ENCODE data around the gene HMGCLL1.

Gene HMGCLL1

GRCh38 chr6:55524441-55524840 is 54.6 kb downstream of the HMGCLL1 start:
- POLR2A ChIA-PET = no interaction called here
- TF ChIP-seq, protein P1, sequence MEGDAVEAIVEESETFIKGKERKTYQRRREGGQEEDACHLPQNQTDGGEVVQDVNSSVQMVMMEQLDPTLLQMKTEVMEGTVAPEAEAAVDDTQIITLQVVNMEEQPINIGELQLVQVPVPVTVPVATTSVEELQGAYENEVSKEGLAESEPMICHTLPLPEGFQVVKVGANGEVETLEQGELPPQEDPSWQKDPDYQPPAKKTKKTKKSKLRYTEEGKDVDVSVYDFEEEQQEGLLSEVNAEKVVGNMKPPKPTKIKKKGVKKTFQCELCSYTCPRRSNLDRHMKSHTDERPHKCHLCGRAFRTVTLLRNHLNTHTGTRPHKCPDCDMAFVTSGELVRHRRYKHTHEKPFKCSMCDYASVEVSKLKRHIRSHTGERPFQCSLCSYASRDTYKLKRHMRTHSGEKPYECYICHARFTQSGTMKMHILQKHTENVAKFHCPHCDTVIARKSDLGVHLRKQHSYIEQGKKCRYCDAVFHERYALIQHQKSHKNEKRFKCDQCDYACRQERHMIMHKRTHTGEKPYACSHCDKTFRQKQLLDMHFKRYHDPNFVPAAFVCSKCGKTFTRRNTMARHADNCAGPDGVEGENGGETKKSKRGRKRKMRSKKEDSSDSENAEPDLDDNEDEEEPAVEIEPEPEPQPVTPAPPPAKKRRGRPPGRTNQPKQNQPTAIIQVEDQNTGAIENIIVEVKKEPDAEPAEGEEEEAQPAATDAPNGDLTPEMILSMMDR (IDR thresholded peaks at IDR 0.05; ENCODE audit: insufficient read depth, low read length, missing control alignments) = no peak
- CTCF ChIA-PET = no interaction called here
- no peak for DNase-seq (ENCODE audit: low read depth, low spot score)
- no peak overlapping the region for H3K4me3 ChIP-seq (ENCODE audit: low read depth, low read length)

DNA sequence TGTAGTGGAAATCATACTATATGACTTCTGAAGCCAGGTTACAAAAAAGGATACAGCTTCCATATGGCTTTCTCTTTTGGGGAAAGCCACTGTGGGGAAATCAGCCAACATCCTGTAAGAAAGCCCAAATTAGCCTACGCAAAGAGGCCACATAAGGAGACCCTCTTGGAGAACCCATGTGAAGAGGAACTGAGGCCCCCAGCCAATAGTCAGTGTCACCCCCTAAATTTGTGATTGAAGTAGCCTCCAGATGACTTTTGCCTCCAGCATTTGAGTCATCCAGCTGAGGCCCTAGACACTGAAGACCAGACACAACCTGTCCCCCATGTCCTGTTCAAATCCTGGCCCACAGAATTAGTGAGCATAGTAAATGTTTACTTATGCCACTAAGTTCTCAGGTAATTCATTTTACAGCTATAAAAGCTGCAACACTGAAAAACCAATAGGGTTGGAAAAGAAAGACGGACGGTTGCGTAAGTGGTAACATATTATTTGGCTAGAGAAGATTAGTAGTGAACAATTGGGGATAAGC is 60.4 kb downstream of the HMGCLL1 start:
- CTCF ChIA-PET = interaction anchor here (1.0 kb wide), 1 partner anchor 43 kb away, joined by 3 read pairs; no protein-coding TSS in a partner anchor

DNA sequence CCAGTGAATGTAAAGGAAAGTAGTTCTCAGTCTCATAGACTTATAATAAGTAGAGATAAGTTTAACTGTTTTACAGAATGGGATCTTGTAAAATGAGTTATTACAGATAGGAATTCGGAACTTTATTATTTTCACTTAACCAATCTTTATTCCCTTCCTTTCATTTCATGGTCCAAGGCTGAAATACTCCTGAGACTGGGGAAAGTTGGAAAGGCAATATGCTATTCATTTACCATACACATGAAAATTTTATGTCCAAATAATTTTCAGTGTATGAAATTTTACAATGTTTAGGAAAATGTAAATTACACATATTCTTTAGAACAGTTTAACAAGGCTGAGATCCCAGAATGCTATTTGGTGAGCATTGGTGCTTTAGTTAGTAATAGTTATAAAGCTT is 62.3 kb downstream of the HMGCLL1 start:
- DNase-seq (ENCODE audit: low read depth, low spot score) = no peak
- H3K4me3 ChIP-seq (ENCODE audit: low read depth, low read length) = no peak overlapping the region
- TF ChIP-seq, protein P1 (IDR thresholded peaks at IDR 0.05; ENCODE audit: insufficient read depth, low read length, missing control alignments) = no peak
- POLR2A ChIA-PET = no interaction called here
- CTCF ChIA-PET = no interaction called here

More for the DNA sequence above, 60.4 kb downstream of the HMGCLL1 start:
- no peak for DNase-seq (ENCODE audit: low read depth, low spot score)
- POLR2A ChIA-PET = no interaction called here
- no peak overlapping the region for H3K4me3 ChIP-seq (ENCODE audit: low read depth, low read length)
- TF ChIP-seq, protein P1 (IDR thresholded peaks at IDR 0.05; ENCODE audit: insufficient read depth, low read length, missing control alignments) = no peak

GRCh38 chr6:55512904-55513303 is 66.1 kb downstream of the HMGCLL1 start:
- ChIA-PET POLR2A (no interaction called here), CTCF (no interaction called here)
- TF ChIP-seq, protein P1 (IDR thresholded peaks at IDR 0.05; ENCODE audit: insufficient read depth, low read length, missing control alignments) = no peak
- H3K4me3 ChIP-seq (ENCODE audit: low read depth, low read length) = no peak overlapping the region
- no peak for DNase-seq (ENCODE audit: low read depth, low spot score)

- TF ChIP-seq, protein P1 (IDR thresholded peaks at IDR 0.05; ENCODE audit: insufficient read depth, low read length, missing control alignments) = no peak
- DNase-seq (ENCODE audit: low read depth, low spot score) = no peak
- CTCF ChIA-PET = interaction anchor here (0.9 to 1.3 kb wide), 2 partner anchors 236 to 509 kb away, joined by 3 read pairs; no protein-coding TSS in a partner anchor
- H3K4me3 ChIP-seq (ENCODE audit: low read depth, low read length) = no peak overlapping the region
- POLR2A ChIA-PET = no interaction called here
Measured at GRCh38 chr6:55511122-55511800, 67.7 kb downstream of the HMGCLL1 start.

DNA sequence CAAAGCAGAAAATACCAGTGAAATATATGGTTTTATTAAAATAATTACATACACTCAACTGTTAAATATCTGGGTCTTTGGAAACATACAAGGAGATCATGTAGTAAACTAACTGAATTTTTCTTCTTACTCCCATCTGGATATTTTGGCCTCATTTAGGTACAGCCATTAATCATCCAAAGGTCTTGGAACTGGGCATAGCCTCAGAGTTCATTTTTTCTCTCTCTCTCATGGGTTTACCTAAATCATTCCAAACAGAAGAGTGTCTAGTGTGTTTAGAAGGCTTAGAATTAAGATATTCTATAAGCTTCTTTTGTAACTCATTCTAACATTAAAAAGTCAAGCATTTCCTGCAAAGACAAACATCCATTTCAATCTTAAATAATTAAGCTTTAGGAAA is 79.4 kb downstream of the HMGCLL1 start:
- ChIA-PET POLR2A (no interaction called here), CTCF (no interaction called here)
- TF ChIP-seq, protein P1 (IDR thresholded peaks at IDR 0.05; ENCODE audit: insufficient read depth, low read length, missing control alignments) = no peak
- no peak overlapping the region for H3K4me3 ChIP-seq (ENCODE audit: low read depth, low read length)
- DNase-seq (ENCODE audit: low read depth, low spot score) = no peak

Measured in AG04449 (cell line).